ENCODE results near the gene GRID2IP. TPM values are rescaled to one million over a fixed set of nuclear protein-coding genes. Genes with fewer than 3 reads are reported as not detected.
A peak's percentile ranks its signal among the peaks of the same experiment; 100 is the strongest.

Gene GRID2IP
- total RNA-seq, result 1.4 to 1.5 TPM (median 1.5 TPM) in 3 replicates

DNA sequence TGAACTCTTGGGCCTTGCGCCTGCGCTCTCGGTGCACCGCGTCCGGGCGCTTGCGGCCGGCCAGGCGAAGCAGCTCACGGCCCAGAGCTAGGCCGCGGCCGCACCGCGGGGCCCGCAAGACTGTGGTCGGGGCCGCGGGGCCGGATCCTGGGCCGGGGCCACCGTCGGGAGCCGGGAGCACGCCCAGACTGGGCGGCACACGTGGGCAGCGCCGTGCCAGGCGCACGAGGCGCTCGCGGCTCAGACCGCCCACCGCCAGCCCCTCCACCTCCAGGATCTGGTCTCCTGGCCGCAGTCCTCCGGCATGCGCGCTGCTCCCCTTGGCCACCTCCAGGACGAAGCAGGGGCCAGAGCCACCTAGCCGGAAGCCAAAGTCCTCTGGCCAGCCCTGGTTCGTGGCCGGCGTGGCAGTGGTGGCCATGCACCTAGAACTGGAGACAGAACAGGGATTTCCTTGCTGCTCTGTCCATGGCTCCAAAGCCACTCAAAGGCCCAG, at the start of gene GRID2IP:
Gene GRID2IP, minus strand, starts transcription at position 446 of the 496 bp plus-strand sequence. Its CDS starts 25 bp downstream, at position 421.
- Mint-ChIP-seq H3K27me3 (ENCODE audit: low read depth) (no peaks in the 10 kb centered on the region), H3K36me3 (no peaks in the 10 kb centered on the region), H3K9me3 (no peaks in the 10 kb centered on the region), H3K27ac (no peak within 1 kb of the TSS), H3K4me3 (no peak within 1 kb of the TSS), H3K4me1 (no peaks in the 10 kb centered on the region)
- TF ChIP-seq, protein P1, sequence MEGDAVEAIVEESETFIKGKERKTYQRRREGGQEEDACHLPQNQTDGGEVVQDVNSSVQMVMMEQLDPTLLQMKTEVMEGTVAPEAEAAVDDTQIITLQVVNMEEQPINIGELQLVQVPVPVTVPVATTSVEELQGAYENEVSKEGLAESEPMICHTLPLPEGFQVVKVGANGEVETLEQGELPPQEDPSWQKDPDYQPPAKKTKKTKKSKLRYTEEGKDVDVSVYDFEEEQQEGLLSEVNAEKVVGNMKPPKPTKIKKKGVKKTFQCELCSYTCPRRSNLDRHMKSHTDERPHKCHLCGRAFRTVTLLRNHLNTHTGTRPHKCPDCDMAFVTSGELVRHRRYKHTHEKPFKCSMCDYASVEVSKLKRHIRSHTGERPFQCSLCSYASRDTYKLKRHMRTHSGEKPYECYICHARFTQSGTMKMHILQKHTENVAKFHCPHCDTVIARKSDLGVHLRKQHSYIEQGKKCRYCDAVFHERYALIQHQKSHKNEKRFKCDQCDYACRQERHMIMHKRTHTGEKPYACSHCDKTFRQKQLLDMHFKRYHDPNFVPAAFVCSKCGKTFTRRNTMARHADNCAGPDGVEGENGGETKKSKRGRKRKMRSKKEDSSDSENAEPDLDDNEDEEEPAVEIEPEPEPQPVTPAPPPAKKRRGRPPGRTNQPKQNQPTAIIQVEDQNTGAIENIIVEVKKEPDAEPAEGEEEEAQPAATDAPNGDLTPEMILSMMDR (IDR thresholded peaks at IDR 0.05; ENCODE audit: unreplicated experiment), result no peak
- DNase-seq (ENCODE audit: low spot score in 2 of 2, unreplicated experiment in 2 of 2), result no peak

DNA sequence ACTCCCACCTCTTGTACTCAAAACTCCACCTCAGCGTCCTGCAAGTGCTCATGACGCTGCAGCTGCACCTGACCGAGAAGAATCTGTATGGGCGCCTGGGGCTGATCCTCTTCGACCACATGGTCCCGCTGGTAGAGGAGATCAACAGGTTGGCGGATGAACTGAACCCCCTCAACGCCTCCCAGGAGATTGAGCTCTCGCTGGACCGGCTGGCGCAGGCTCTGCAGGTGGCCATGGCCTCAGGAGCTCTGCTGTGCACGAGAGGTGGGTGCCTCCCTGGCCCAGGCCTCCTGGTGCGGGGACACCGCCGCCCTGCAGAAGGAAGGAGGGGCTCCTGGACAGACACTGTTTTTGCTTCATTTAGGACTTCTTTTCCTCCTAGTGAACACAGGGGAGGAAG, 48.8 kb upstream of the GRID2IP start:
- H3K36me3 Mint-ChIP-seq, result peaks cover 31% of the 10 kb centered on the region
- no peak overlapping the region for H3K4me3 Mint-ChIP-seq
- H3K4me1 Mint-ChIP-seq, result no peaks in the 10 kb centered on the region
- no peaks in the 10 kb centered on the region for H3K9me3 Mint-ChIP-seq
- no peak overlapping the region for H3K27ac Mint-ChIP-seq
- DNase-seq (ENCODE audit: low spot score in 2 of 2, unreplicated experiment in 2 of 2), result no peak
- no peaks in the 10 kb centered on the region for H3K27me3 Mint-ChIP-seq (ENCODE audit: low read depth)
- TF ChIP-seq, protein P1 (IDR thresholded peaks at IDR 0.05; ENCODE audit: unreplicated experiment), result no peak

DNA sequence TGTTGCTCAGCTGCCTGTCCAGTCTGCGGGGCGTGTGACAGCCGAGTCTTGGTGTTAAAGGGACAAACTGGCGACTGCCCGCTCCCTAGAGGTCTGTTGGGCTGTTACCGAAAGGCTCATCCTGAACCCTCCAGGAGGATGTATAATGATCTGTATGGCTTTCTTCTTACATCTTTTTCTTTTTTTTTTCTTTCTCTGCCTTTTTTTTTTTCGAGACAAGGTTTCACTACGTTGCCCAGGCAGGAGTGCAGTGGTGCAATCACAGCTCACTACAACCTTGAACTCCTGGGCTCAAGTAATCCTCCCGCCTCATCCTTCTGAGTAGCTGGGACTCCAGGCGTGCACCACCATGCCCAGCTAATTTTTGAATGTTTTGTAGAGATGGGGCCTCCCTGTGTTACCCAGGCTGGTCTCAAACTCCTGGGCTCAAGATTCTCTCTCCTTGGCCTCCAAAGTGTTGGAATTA, 39.4 kb upstream of the GRID2IP start:
- TF ChIP-seq, protein P1 (IDR thresholded peaks at IDR 0.05; ENCODE audit: unreplicated experiment), result no peak
- peaks cover 9% of the 10 kb centered on the region for H3K4me1 Mint-ChIP-seq
- H3K27me3 Mint-ChIP-seq (ENCODE audit: low read depth), result no peaks in the 10 kb centered on the region
- no peak for DNase-seq (ENCODE audit: low spot score in 2 of 2, unreplicated experiment in 2 of 2)
- H3K9me3 Mint-ChIP-seq, result no peaks in the 10 kb centered on the region
- peak overlapping the region; percentile 96 for H3K27ac Mint-ChIP-seq
- H3K4me3 Mint-ChIP-seq, result peak overlapping the region; percentile 90
- H3K36me3 Mint-ChIP-seq, result peaks cover 40% of the 10 kb centered on the region

DNA sequence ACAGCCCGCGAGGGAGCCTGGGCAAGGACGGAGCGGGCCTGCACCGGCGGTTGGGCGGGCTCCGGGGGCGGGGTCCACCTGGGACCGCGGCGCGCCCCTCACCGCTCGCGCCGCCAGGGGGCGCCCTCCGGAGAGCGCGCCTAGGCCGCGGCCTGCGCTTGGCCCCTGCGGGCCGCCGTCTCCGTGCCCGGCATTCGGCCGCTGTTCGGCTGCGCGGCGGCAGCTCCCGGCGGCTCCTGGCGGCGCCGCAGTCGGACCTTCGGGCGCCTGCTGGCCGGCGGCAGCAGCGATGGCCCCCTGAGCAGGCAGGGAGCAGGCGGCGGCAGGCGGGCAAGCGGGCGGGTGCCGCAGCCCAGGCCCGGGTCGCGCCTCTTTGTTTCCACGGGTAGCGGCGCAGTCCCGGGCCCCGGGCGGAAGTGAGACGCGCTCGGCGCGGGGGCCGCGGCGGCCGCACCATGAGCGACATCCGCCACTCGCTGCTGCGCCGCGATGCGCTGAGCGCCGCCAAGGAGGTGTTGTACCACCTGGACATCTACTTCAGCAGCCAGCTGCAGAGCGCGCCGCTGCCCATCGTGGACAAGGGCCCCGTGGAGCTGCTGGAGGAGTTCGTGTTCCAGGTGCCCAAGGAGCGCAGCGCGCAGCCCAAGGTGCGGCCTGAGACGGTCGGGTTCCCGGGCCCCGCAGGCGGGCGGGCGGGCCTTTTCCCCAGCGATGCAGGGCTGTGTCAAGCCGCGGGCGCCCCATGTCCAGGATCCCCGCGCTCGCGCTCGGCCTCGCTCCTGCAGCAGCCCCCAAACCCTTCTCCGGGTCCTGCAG, 38.8 kb upstream of the GRID2IP start, which contains the start of gene INTS15:
Gene INTS15, plus strand, starts transcription at position 193 of the 816 bp plus-strand sequence. Its CDS starts 263 bp downstream, at position 456.
- H3K9me3 Mint-ChIP-seq, result no peaks in the 10 kb centered on the region
- H3K27ac Mint-ChIP-seq, result peak within 1 kb of the TSS; percentile 96
- H3K36me3 Mint-ChIP-seq, result peaks cover 40% of the 10 kb centered on the region
- H3K27me3 Mint-ChIP-seq (ENCODE audit: low read depth), result no peaks in the 10 kb centered on the region
- H3K4me1 Mint-ChIP-seq, result peaks cover 9% of the 10 kb centered on the region
- TF ChIP-seq, protein P1 (IDR thresholded peaks at IDR 0.05; ENCODE audit: unreplicated experiment), result peak; percentile 86
- peak within 1 kb of the TSS; percentile 90 for H3K4me3 Mint-ChIP-seq
- DNase-seq (ENCODE audit: low spot score in 2 of 2, unreplicated experiment in 2 of 2), result peak; percentile 79 to 89

DNA sequence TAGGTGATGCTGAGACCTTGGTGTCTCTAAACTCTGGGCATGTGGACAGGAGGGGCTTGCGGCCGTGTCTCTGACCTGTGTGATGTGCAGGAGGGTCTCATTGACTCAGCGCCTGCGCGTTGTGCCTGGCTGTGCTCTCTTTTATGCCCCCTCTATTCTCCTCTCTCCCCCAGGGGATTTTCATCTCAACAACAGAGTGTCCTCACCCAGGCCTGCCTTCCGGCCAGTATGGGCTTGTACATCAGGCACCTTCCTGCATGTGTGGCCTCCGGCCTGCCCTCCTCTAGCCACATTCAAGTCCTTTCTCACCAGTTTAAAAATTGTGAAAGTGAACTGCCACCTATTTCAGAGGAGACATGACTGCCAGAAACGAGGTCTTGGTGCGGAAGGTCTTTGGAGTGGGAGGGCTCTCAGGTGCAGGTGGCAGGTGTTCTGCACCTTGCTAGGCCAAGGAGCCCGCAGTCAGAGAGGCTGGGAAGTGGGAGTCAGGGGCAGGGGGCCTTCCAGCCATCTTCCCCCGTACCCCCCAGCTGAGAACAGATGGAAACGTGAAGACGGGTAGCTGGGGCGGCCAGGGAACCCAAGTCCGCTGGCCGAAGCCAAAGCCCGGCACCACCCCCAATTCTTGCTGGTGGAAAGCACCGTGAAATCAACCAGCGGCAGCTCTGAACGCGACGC, 38.0 kb upstream of the GRID2IP start:
- Mint-ChIP-seq H3K9me3 (no peaks in the 10 kb centered on the region), H3K4me3 (peak overlapping the region; percentile 71), H3K27me3 (ENCODE audit: low read depth) (no peaks in the 10 kb centered on the region), H3K4me1 (peaks cover 9% of the 10 kb centered on the region), H3K27ac (peak overlapping the region; percentile 71), H3K36me3 (peaks cover 41% of the 10 kb centered on the region)
- TF ChIP-seq, protein P1 (IDR thresholded peaks at IDR 0.05; ENCODE audit: unreplicated experiment), result no peak
- no peak for DNase-seq (ENCODE audit: low spot score in 2 of 2, unreplicated experiment in 2 of 2)

Measured in mesothelial cell of epicardium (in vitro differentiated cells).